Chondrocyte (in vitro differentiated cells): ENCODE results near the gene PPM1A. TPM values are rescaled to one million over a fixed set of nuclear protein-coding genes. Genes with fewer than 3 reads are reported as not detected.
A peak's percentile ranks its signal among the peaks of the same experiment; 100 is the strongest.

Experiments
- DNase-seq: peaks from one replicate; pipeline ENCODE4 v3.0.0; 2021; ENCODE audit warnings: mixed read lengths, low spot score
- H3K27ac Mint-ChIP-seq: one replicate; pipeline ENCODE4 v1.8.0; 2021; ENCODE audit warnings: mild to moderate bottlenecking, moderate library complexity, mixed read lengths; ENCODE audit not compliant: unreplicated experiment
- H3K27me3 Mint-ChIP-seq: 2 replicates; pipeline ENCODE4 v1.8.0; 2021; ENCODE audit warnings: low read depth, mixed read lengths
- H3K36me3 Mint-ChIP-seq: 2 replicates; pipeline ENCODE4 v1.8.0; 2021; ENCODE audit warnings: low read depth, mixed read lengths
- H3K4me1 Mint-ChIP-seq: 2 replicates; pipeline ENCODE4 v1.8.0; 2021; ENCODE audit warnings: low read depth, mild to moderate bottlenecking, mixed read lengths
- H3K4me3 Mint-ChIP-seq: one replicate; pipeline ENCODE4 v1.8.0; 2021; ENCODE audit warnings: mild to moderate bottlenecking, moderate library complexity, mixed read lengths; ENCODE audit not compliant: unreplicated experiment
- H3K9me3 Mint-ChIP-seq: 2 replicates; pipeline ENCODE4 v1.8.0; 2021; ENCODE audit warnings: low read depth, mixed read lengths
- CTCF ChIP-seq: fragments of 200-600 bp; sonication (generic); IDR thresholded peaks from 2 replicates; pipeline ENCODE4 v1.5.0; 2021; ENCODE audit warnings: antibody characterized with exemption, mild to moderate bottlenecking, moderate library complexity
- total RNA-seq: library from RNA; stranded (reverse); gene quantifications from 3 replicates; pipeline ENCODE4 v1.2.1, GENCODE V29; 2021

PPM1A gene
- total RNA-seq, 1 donor from 2014 or later, result 43.9 TPM

GRCh38 chr14:60257865-60258264, 8.8 kb downstream of the PPM1A start:
- TF ChIP-seq CTCF, result no peak
- no peaks in the 10 kb centered on the region for H3K36me3 Mint-ChIP-seq
- H3K9me3 Mint-ChIP-seq, result no peaks in the 10 kb centered on the region
- H3K27ac Mint-ChIP-seq, result no peak overlapping the region
- no peaks in the 10 kb centered on the region for H3K27me3 Mint-ChIP-seq
- H3K4me1 Mint-ChIP-seq, result peaks cover 42% of the 10 kb centered on the region
- DNase-seq, result no peak
- H3K4me3 Mint-ChIP-seq, result no peak overlapping the region

GRCh38 chr14:60265163-60265562, 16.1 kb downstream of the PPM1A start:
- Mint-ChIP-seq H3K36me3 (peaks cover 5% of the 10 kb centered on the region), H3K27me3 (no peaks in the 10 kb centered on the region), H3K27ac (no peak overlapping the region), H3K4me1 (peaks cover 13% of the 10 kb centered on the region), H3K4me3 (no peak overlapping the region), H3K9me3 (peaks cover 23% of the 10 kb centered on the region)
- no peak for DNase-seq
- TF ChIP-seq CTCF, result no peak

- no peak overlapping the region for H3K4me3 Mint-ChIP-seq
- peaks cover 5% of the 10 kb centered on the region for H3K36me3 Mint-ChIP-seq
- H3K4me1 Mint-ChIP-seq, result peaks cover 7% of the 10 kb centered on the region
- H3K9me3 Mint-ChIP-seq, result peaks cover 23% of the 10 kb centered on the region
- H3K27ac Mint-ChIP-seq, result no peak overlapping the region
- no peak for DNase-seq
- TF ChIP-seq CTCF, result peak; percentile 54
- no peaks in the 10 kb centered on the region for H3K27me3 Mint-ChIP-seq
These were observed 17.3 kb downstream of the PPM1A start for GRCh38 chr14:60266021-60266937.

- peak; percentile 18 for TF ChIP-seq CTCF
- no peak overlapping the region for H3K4me3 Mint-ChIP-seq
- no peak for DNase-seq
- H3K9me3 Mint-ChIP-seq, result no peaks in the 10 kb centered on the region
- no peak overlapping the region for H3K27ac Mint-ChIP-seq
- H3K27me3 Mint-ChIP-seq, result no peaks in the 10 kb centered on the region
- H3K36me3 Mint-ChIP-seq, result no peaks in the 10 kb centered on the region
- peaks cover 40% of the 10 kb centered on the region for H3K4me1 Mint-ChIP-seq
These were observed 23.2 kb downstream of the PPM1A start for GRCh38 chr14:60272177-60272576.

GRCh38 chr14:60273956-60274355, 24.9 kb downstream of the PPM1A start:
- no peak overlapping the region for H3K27ac Mint-ChIP-seq

More at GRCh38 chr14:60273956-60274355, 24.9 kb downstream of the PPM1A start:
- no peak for DNase-seq
- Mint-ChIP-seq H3K4me3 (no peak overlapping the region), H3K36me3 (peaks cover 2% of the 10 kb centered on the region), H3K9me3 (no peaks in the 10 kb centered on the region), H3K27me3 (no peaks in the 10 kb centered on the region), H3K4me1 (peaks cover 33% of the 10 kb centered on the region)
- no peak for TF ChIP-seq CTCF
